EL (cell line): ENCODE results near the gene MUC3A.
"Not testable (repeated sequence)": the region's sequence is repeated elsewhere in the genome, so short reads cannot be mapped to it uniquely, and the experiment has no call there.

Experiments
- DNase-seq: peaks from one replicate; pipeline ENCODE4 v3.0.0-alpha.2; 2016

Gene MUC3A

GRCh38 chr7:100949227-100949932 is at the start of gene MUC3A:
TSS of gene MUC3A (plus strand) at chr7:100949534. CDS start at chr7:100949625, 91 bp downstream.
- DNase-seq, result no peak

- DNase-seq, result no peak
Observed at GRCh38 chr7:100900978-100901377, 48.4 kb upstream of the MUC3A start.

- no peak for DNase-seq
Observed at GRCh38 chr7:100901921-100902332, 47.4 kb upstream of the MUC3A start.

GRCh38 chr7:100902638-100903037 is 46.7 kb upstream of the MUC3A start:
- DNase-seq, result no peak

- no peak for DNase-seq
Observed at GRCh38 chr7:100908512-100908911, 40.8 kb upstream of the MUC3A start.

GRCh38 chr7:100910443-100910842 is 38.9 kb upstream of the MUC3A start:
- not testable (repeated sequence) for DNase-seq

- no peak for DNase-seq
Observed at GRCh38 chr7:100911484-100911883, 37.9 kb upstream of the MUC3A start.

GRCh38 chr7:100914208-100914878 is 35.0 kb upstream of the MUC3A start:
- no peak for DNase-seq

- DNase-seq, result no peak
Observed at GRCh38 chr7:100914879-100915447, 34.4 kb upstream of the MUC3A start.

GRCh38 chr7:100919335-100919734 is 30.0 kb upstream of the MUC3A start:
- DNase-seq, result not testable (repeated sequence)

- DNase-seq, result not testable (repeated sequence)
Observed at GRCh38 chr7:100919779-100920437, 29.4 kb upstream of the MUC3A start.

- no peak for DNase-seq
Observed at GRCh38 chr7:100921039-100921438, 28.3 kb upstream of the MUC3A start.

- not testable (repeated sequence) for DNase-seq
Observed at GRCh38 chr7:100923616-100924015, 25.7 kb upstream of the MUC3A start.

GRCh38 chr7:100929808-100930174 is 19.5 kb upstream of the MUC3A start:
- DNase-seq, result no peak

GRCh38 chr7:100933734-100934133 is 15.6 kb upstream of the MUC3A start:
- DNase-seq, result no peak

- DNase-seq, result not testable (repeated sequence)
Observed at GRCh38 chr7:100935381-100935780, 14.0 kb upstream of the MUC3A start.

- not testable (repeated sequence) for DNase-seq
Observed at GRCh38 chr7:100936167-100936566, 13.2 kb upstream of the MUC3A start.

- DNase-seq, result peak; percentile 31
Observed at GRCh38 chr7:100942045-100942774, 7.1 kb upstream of the MUC3A start.

- no peak for DNase-seq
Observed at GRCh38 chr7:100943693-100944092, 5.6 kb upstream of the MUC3A start.

GRCh38 chr7:100944138-100944537 is 5.2 kb upstream of the MUC3A start:
- no peak for DNase-seq

GRCh38 chr7:100946111-100946510 is 3.2 kb upstream of the MUC3A start:
- no peak for DNase-seq

GRCh38 chr7:100946766-100947365 is 2.5 kb upstream of the MUC3A start:
- DNase-seq, result no peak
